Panc1 (cell line): Measurements from ENCODE around the gene DGKG. TPM values are rescaled to one million over a fixed set of nuclear protein-coding genes. Genes with fewer than 3 reads are reported as not detected.

ENCODE experiments used
- ATAC-seq: fragments of 200-7000 bp; cut with Tn5 transposase; 2 replicates; pipeline ENCODE4 v1.9.1; 2020; ENCODE audit warnings: mild to moderate bottlenecking, moderate library complexity
- BruUV-seq: library from RNA; stranded (reverse); fragments of 400-500 nt; replicated peaks from 2 replicates; lab custom pipeline; 2021; lab: Mats Ljungman, UMichigan
- CTCF ChIA-PET: fragments of 300-600 bp; sonication (Branson Sonifier 250); formaldehyde crosslinking; loops from one replicate; lab custom pipeline; 2022; ENCODE audit warnings: antibody characterized with exemption; lab: Charles Lee
- POLR2A ChIA-PET: fragments of 300-600 bp; sonication (Branson Sonifier 250); formaldehyde crosslinking; loops from one replicate; lab custom pipeline; 2022; ENCODE audit warnings: antibody characterized with exemption; lab: Charles Lee
- DNase-seq: peaks from one replicate; pipeline ENCODE4 v3.0.0-alpha.2; 2010; ENCODE audit warnings: low read depth, low spot score
- H3K27ac ChIP-seq: 2 replicates; pipeline ENCODE4 v1.5.1; 2011; ENCODE audit warnings: mild to moderate bottlenecking, low read length, inconsistent platforms
- H3K27me3 ChIP-seq: fragments of 200-500 bp; sonication (Bioruptor generic); 2 replicates; pipeline ENCODE4 v1.6.0; 2014; ENCODE audit warnings: low read length, inconsistent platforms; ENCODE audit not compliant: control insufficient read depth, insufficient read depth
- H3K36me3 ChIP-seq: fragments of 200-500 bp; sonication (Bioruptor generic); 2 replicates; pipeline ENCODE4 v1.5.1; 2014; ENCODE audit warnings: inconsistent platforms, mild to moderate bottlenecking, low read length, moderate library complexity; ENCODE audit not compliant: control insufficient read depth, insufficient read depth
- H3K4me1 ChIP-seq: 2 replicates; pipeline ENCODE4 v1.5.1; 2011; ENCODE audit warnings: inconsistent platforms, mild to moderate bottlenecking, low read length, moderate library complexity; ENCODE audit not compliant: control insufficient read depth, insufficient read depth
- H3K4me3 ChIP-seq, 2 experiments: 2 replicates each; pipeline ENCODE4 v1.5.1; 2011 to 2012; ENCODE audit warnings: low read depth in 2 of 2, low read length in 2 of 2, mild to moderate bottlenecking in 2 of 2, inconsistent platforms in 1 of 2, moderate library complexity in 1 of 2
- H3K9me3 ChIP-seq: fragments of 200-500 bp; sonication (Bioruptor generic); 2 replicates; pipeline ENCODE4 v1.5.1; 2014; ENCODE audit warnings: low read depth, mild to moderate bottlenecking, inconsistent platforms, low read length, moderate library complexity; ENCODE audit not compliant: control insufficient read depth, insufficient read depth
- CTCF ChIP-seq: fragments of 450-650 bp; IDR thresholded peaks from 2 replicates; pipeline ENCODE4 v1.5.1; 2017; ENCODE audit warnings: mild to moderate bottlenecking
- POLR2AphosphoS5 ChIP-seq: IDR thresholded peaks from 2 replicates; pipeline ENCODE4 v1.6.1; 2012; ENCODE audit warnings: mild to moderate bottlenecking, low read depth, low read length, moderate library complexity
- REST ChIP-seq, 2 experiments: IDR thresholded peaks; 2 replicates each; pipeline ENCODE4 v1.6.1; 2011 to 2012; ENCODE audit warnings: low read depth in 2 of 2, control low read depth in 1 of 2, low read length in 1 of 2, mild to moderate bottlenecking in 1 of 2, moderate library complexity in 1 of 2; ENCODE audit not compliant: insufficient read depth in 1 of 2
- SIN3A ChIP-seq: IDR thresholded peaks from 2 replicates; pipeline ENCODE4 v1.6.1; 2012; ENCODE audit warnings: low read depth, mild to moderate bottlenecking, low read length, moderate library complexity, borderline replicate concordance; ENCODE audit not compliant: insufficient read depth
- TCF7L2 ChIP-seq: IDR thresholded peaks from 2 replicates; pipeline ENCODE4 v1.6.1; 2011; ENCODE audit warnings: mild to moderate bottlenecking, low read depth, low read length, inconsistent platforms
- in situ Hi-C: cut with HindIII; loops from 2 replicates; pipeline ENCODE4 v1.10.0; 2016; ENCODE audit warnings: low sequenced_read_pairs, low pct_unique_long_range_greater_than_20kb
- intact Hi-C: fragments of 100-400 bp; cut with micrococcal nuclease; formaldehyde crosslinking; loops from one replicate; pipeline ENCODE4 v1.10.0; 2022; ENCODE audit not compliant: unreplicated experiment
- total RNA-seq: library from RNA; stranded (reverse); gene quantifications from one replicate; pipeline ENCODE4 v1.2.1, GENCODE V29; 2021; ENCODE audit not compliant: unreplicated experiment

Gene DGKG
- total RNA-seq, 1 experiment from 2014 or later = 0.46 TPM

- 0 out of 2 replicates have a peak, but pooled peaks have one; percentile 15 for ATAC-seq
- no peak for DNase-seq
- ChIA-PET POLR2A (interaction anchor here (0.6 kb wide), 1 partner anchor 85 kb away, joined by 3 read pairs; no protein-coding TSS in a partner anchor), CTCF (no interaction called here)
- H3K4me1 ChIP-seq = no peaks in the 10 kb centered on the region
- H3K27me3 ChIP-seq = peaks cover 13% of the 10 kb centered on the region
- H3K4me3 ChIP-seq = no peak overlapping the region
- in situ Hi-C loops (no loop called here), intact Hi-C loops (no loop called here)
- no peak overlapping the region for H3K27ac ChIP-seq
- BruUV-seq = no TSS peak
- H3K9me3 ChIP-seq = no peaks in the 10 kb centered on the region
- no peaks in the 10 kb centered on the region for H3K36me3 ChIP-seq
- no peak for TF ChIP-seq POLR2AphosphoS5
- no peak for TF ChIP-seq SIN3A
- no peak for TF ChIP-seq TCF7L2
- TF ChIP-seq CTCF = no peak
- TF ChIP-seq REST (IDR thresholded peaks at IDR 0.05; ENCODE audit: insufficient read depth in 1 of 2, low read depth in 2 of 2, low read length in 1 of 2) = no peak
These were observed 140.2 kb downstream of the DGKG start for GRCh38 chr3:186221760-186222378.

- 0 out of 2 replicates have a peak, but pooled peaks have one; percentile 44 for ATAC-seq
These were observed 141.0 kb downstream of the DGKG start for GRCh38 chr3:186220911-186221645.

More at GRCh38 chr3:186220911-186221645, 141.0 kb downstream of the DGKG start:
- CTCF ChIA-PET = interaction anchor here (1.0 kb wide), 1 partner anchor 236 kb away, joined by 7 read pairs; no protein-coding TSS in a partner anchor
- H3K27ac ChIP-seq = no peak overlapping the region
- H3K4me3 ChIP-seq = no peak overlapping the region
- H3K4me1 ChIP-seq = no peaks in the 10 kb centered on the region
- DNase-seq = no peak
- intact Hi-C loops = no loop called here
- TF ChIP-seq SIN3A = no peak
- TF ChIP-seq POLR2AphosphoS5 = no peak
- TF ChIP-seq CTCF = 0 out of 2 replicates have a peak, but pooled peaks have one; percentile 25
- H3K27me3 ChIP-seq = peaks cover 6% of the 10 kb centered on the region
- no TSS peak for BruUV-seq
- no peaks in the 10 kb centered on the region for H3K9me3 ChIP-seq
- in situ Hi-C loops = no loop called here
- POLR2A ChIA-PET = interaction anchor here (0.6 kb wide), 1 partner anchor 85 kb away, joined by 3 read pairs; no protein-coding TSS in a partner anchor
- H3K36me3 ChIP-seq = no peaks in the 10 kb centered on the region
